ENCODE results near the gene CACNA2D1.
"Not testable (repeated sequence)": the region's sequence is repeated elsewhere in the genome, so short reads cannot be mapped to it uniquely, and the experiment has no call there.

Gene CACNA2D1

DNA sequence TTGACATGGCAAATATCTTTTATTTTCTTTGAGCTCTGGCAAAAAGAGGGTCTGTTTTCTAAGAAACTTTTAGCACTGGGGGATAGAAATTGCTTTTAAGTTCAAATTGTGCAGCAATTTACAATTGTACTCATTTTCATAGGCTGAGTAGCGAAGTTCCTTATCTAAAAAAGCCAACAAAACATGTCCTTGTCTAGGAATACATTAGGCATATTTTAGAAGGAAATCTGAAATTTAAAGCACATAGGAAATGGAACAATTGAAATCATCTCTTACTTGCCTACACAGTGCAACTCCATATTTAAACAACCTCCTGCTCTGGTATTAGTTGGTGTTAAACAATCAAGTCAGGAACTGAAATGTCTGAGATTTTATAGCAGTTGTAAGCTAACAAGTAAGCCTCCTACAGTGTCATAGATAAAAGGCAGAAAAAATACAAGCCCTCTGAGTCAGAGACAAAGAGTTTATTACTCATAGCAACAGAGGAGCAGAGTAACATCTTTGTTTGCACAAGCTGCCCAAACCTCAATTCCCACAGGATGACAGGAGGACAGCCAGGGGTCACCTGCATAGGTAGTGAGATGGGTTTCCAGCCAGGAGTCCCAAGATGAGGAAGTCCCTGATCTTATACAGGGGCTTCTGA lies 393.6 kb downstream of the CACNA2D1 start:
- DNase-seq (ENCODE audit: low read depth in 2 of 2), result no peak

DNA sequence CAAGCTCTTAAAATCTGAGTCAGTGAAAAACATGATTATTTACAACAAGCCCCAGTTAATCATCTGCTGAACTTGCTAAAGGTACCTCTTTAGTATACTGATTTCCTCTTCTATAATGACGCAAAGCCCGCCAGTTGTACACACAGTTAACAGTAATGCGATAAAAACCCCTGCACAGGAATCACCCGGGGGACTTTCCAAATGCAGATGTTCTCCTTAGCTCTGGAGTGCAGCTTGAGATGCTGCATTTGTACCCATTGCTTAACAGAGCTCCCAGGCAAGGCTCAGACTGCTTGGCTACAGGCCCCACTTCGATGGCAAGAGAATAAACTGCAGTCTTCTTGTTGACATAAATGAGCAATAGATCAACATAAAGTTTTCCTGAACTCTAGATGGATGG lies 394.1 kb downstream of the CACNA2D1 start:
- DNase-seq (ENCODE audit: low read depth in 2 of 2), result no peak

- no peak for DNase-seq (ENCODE audit: low read depth in 2 of 2)
Observed at GRCh38 chr7:82044497-82045080, 399.0 kb downstream of the CACNA2D1 start.

- DNase-seq (ENCODE audit: low read depth in 2 of 2), result no peak
Observed at GRCh38 chr7:82039621-82040020, 404.0 kb downstream of the CACNA2D1 start.

DNA sequence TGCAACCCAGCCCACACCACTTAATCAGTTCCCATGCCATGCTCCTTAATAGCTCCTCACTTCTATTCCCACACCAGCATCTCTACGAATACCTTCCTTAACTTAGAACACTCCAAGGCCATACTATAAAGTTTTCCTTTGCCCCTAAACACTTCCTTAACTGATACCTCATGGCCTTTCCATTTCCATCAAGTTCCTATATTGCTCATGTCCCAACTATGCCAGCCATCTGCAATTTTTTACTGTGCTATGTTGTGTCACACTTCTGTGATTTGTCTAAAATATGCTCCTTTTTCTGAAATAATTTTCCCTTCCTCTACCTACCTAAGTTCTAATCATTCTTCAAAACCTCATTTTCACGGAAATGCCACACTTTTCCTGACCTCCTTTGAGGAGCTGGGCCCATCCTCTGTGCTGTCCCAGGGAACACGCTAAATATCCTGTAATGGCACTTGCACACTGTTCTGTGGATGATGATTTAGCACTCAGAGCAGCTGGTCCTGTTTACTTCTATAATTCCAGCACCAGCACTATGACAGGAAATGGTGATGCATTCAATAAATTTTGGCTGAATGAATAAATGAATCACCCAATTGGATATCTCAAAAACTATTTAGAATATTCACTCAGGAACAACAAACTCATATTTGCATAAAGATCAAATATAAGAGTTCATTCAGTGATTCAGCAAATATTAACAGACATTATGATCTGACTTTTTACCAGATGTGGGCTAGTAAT lies 407.3 kb downstream of the CACNA2D1 start:
- DNase-seq (ENCODE audit: low read depth in 2 of 2), result no peak

DNA sequence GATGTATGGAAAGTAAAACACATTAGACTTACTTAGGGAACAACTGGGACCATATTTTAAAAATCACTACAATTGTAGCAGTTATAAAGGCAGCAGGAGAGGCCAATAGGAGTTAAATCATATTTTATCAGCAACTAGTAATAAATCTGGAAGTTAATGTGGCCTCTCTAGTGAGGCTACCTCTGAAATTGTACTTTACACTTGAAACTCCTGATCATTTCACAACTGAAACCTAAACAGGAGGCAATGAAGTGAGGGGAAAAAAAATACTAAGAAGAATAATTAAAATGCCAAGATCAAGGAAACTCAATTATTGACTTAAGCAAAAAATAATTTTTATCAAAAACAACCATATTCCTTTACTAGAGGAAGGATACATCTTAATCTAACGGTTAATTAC lies 408.1 kb downstream of the CACNA2D1 start:
- DNase-seq (ENCODE audit: low read depth in 2 of 2), result no peak

- DNase-seq (ENCODE audit: low read depth in 2 of 2), result no peak
Observed at GRCh38 chr7:82032901-82033300, 410.7 kb downstream of the CACNA2D1 start.

GRCh38 chr7:82029236-82029913 lies 414.2 kb downstream of the CACNA2D1 start:
- no peak for DNase-seq (ENCODE audit: low read depth in 2 of 2)

- DNase-seq (ENCODE audit: low read depth in 2 of 2), result no peak
Observed at GRCh38 chr7:82028097-82028496, 415.5 kb downstream of the CACNA2D1 start.

GRCh38 chr7:82021713-82022112 lies 421.9 kb downstream of the CACNA2D1 start:
- DNase-seq (ENCODE audit: low read depth in 2 of 2), result no peak

DNA sequence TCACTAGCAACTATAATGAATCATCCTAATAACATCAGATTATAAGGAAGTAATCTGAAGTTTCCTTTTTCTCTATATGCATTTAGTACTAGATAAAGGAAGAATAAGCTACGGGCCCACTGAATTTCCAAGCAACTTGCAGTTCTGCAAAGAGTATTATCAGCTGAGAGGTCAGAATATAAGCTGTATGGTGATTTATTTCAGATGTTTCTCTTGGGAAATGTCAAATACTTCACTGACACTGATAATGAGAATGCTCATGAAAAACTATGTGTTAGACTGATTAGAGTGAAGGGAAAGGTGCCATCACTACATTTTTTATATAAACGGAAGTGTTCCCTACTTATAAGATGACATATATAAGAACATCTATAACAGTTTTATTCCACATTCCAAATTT lies 422.5 kb downstream of the CACNA2D1 start:
- DNase-seq (ENCODE audit: low read depth in 2 of 2), result no peak

GRCh38 chr7:82019551-82020475 lies 423.8 kb downstream of the CACNA2D1 start:
- no peak for DNase-seq (ENCODE audit: low read depth in 2 of 2)

- no peak for DNase-seq (ENCODE audit: low read depth in 2 of 2)
Observed at GRCh38 chr7:82018226-82018625, 425.4 kb downstream of the CACNA2D1 start.

- DNase-seq (ENCODE audit: low read depth in 2 of 2), result no peak
Observed at GRCh38 chr7:82017334-82017943, 426.1 kb downstream of the CACNA2D1 start.

DNA sequence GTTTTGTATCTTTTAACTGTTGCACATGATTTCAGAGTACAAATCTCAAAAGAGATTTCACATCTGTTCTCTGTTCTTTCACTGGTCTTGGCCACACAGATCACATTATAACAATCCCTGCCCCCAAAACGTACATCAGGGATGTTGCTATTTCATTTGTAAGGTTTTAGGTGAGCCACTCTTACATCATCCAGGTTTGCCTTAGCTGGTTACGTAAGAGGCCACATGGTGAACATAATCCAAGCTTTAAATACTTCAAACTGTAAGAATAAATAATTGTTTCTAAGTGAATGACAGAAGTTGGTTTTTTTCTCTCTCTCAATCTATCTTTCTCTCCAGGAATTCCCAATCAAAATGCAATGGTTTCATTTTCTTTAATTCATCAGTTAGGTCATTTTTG lies 427.8 kb downstream of the CACNA2D1 start:
- DNase-seq (ENCODE audit: low read depth in 2 of 2), result no peak

DNA sequence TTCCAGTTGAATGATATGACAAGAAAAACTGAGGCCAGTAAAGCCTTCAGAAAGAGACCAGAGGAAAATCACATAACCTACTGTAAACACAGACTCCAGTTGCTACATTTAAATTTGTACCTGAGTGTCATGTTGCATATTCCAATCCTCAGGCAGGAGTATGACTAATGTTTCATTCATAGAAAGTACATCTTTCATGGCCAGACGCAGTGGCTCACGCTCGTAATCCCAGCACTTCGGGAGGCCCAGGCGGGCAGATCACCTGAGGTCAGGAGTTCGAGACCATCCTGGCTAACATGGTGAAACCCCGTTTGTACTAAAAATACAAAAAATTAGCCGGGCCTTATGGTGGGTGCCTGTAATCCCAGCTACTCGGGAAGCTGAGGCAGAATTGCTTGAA lies 429.0 kb downstream of the CACNA2D1 start:
- not testable (repeated sequence) for DNase-seq (ENCODE audit: low read depth in 2 of 2)

GRCh38 chr7:82012453-82012852 lies 431.1 kb downstream of the CACNA2D1 start:
- no peak for DNase-seq (ENCODE audit: low read depth in 2 of 2)

DNA sequence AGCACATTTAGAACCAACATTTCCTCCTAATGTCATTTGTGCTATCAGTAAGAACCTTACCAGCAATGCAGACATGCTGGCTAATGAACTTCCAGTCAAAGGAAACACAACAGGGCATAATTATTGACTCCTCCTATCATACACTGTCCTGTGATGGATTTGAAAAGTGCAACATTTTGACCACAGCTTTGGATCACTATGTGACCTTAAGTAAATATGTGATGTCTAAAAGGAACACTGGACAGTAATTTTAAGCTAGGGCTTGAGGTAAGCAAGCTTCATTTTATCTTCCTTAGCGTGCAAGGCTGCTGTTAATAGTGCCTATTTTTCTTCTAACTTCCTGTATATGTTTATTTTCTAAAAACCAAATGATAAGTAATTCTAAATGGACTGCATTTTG lies 433.2 kb downstream of the CACNA2D1 start:
- DNase-seq (ENCODE audit: low read depth in 2 of 2), result no peak

- no peak for DNase-seq (ENCODE audit: low read depth in 2 of 2)
Observed at GRCh38 chr7:82007315-82007714, 436.3 kb downstream of the CACNA2D1 start.

DNA sequence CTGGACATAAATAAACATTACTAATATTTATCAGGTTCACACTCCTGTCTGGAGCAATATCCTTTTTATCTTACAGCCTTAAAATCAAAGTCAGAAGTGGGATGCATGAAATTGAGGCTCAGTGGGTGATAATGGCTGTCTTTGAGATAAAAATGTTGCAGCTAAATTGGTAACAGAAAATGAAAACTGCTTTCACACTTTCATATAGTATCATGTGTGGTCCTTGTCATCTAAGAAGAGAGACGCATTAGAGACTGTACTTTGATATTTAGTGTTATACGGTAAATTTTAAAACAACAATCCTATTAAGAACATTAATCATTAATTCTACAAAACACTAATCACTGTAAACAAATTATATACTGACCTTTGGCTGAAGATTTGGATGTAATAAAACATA lies 438.5 kb downstream of the CACNA2D1 start:
- no peak for DNase-seq (ENCODE audit: low read depth in 2 of 2)

GRCh38 chr7:81993186-81993585 lies 450.4 kb downstream of the CACNA2D1 start:
- no peak for DNase-seq (ENCODE audit: low read depth in 2 of 2)
